ENCODE measurements around the gene SLC35F3. TPM values are rescaled to one million over a fixed set of nuclear protein-coding genes. Genes with fewer than 3 reads are reported as not detected.

The SLC35F3 gene
- total and polyA plus RNA-seq, 3 donors from 2014 or later, result 0.43 to 0.87 (median 0.47) TPM

- DNase-seq, result no peak
- Histone ChIP-seq H3K9me3 (no peaks in the 10 kb centered on the region), H3K4me1 (no peaks in the 10 kb centered on the region), H3K36me3 (ENCODE audit: low read depth, missing control alignments) (no peaks in the 10 kb centered on the region), H3K27me3 (no peaks in the 10 kb centered on the region), H3K4me3 (no peak overlapping the region), H3K27ac (no peak overlapping the region)
- intact Hi-C loops (cut with DNase I; ENCODE audit: low total_unique reads), result no loop called here
- TF ChIP-seq POLR2A (IDR thresholded peaks at IDR 0.05) (no peak), CTCF (IDR thresholded peaks at IDR 0.05) (no peak)
- 76% methylated on average over 4 of the region's 4 CpGs for WGBS, 2 donors
Observed at GRCh38 chr1:233873666-233874065, 30.8 kb upstream of the SLC35F3 start.

- H3K27ac ChIP-seq, result no peak overlapping the region
- no peaks in the 10 kb centered on the region for H3K4me1 ChIP-seq
- H3K4me3 ChIP-seq, result no peak overlapping the region
- no peak for TF ChIP-seq POLR2A (IDR thresholded peaks at IDR 0.05)
- no peak for TF ChIP-seq CTCF (IDR thresholded peaks at IDR 0.05)
- intact Hi-C loops (cut with DNase I; ENCODE audit: low total_unique reads), result no loop called here
- H3K9me3 ChIP-seq, result no peaks in the 10 kb centered on the region
- no peak for DNase-seq
- no peaks in the 10 kb centered on the region for H3K36me3 ChIP-seq (ENCODE audit: low read depth, missing control alignments)
- H3K27me3 ChIP-seq, result no peaks in the 10 kb centered on the region
- 84 to 90% methylated on average over 3 of the region's 3 CpGs for WGBS, 2 donors
Observed at GRCh38 chr1:233879841-233880240, 24.6 kb upstream of the SLC35F3 start.

- H3K36me3 ChIP-seq (ENCODE audit: low read depth, missing control alignments), result no peaks in the 10 kb centered on the region
- DNase-seq, result no peak
- no peak overlapping the region for H3K27ac ChIP-seq
- WGBS, 2 donors, result 65 to 79% methylated on average over 3 of the region's 3 CpGs
- TF ChIP-seq CTCF (IDR thresholded peaks at IDR 0.05) (no peak), POLR2A (IDR thresholded peaks at IDR 0.05) (no peak)
- no peak overlapping the region for H3K4me3 ChIP-seq
- intact Hi-C loops (cut with DNase I; ENCODE audit: low total_unique reads), result no loop called here
- H3K9me3 ChIP-seq, result no peaks in the 10 kb centered on the region
- no peaks in the 10 kb centered on the region for H3K4me1 ChIP-seq
- no peaks in the 10 kb centered on the region for H3K27me3 ChIP-seq
Observed at GRCh38 chr1:233883671-233884070, 20.8 kb upstream of the SLC35F3 start.

GRCh38 chr1:233884461-233885151 is 19.9 kb upstream of the SLC35F3 start:
- H3K27me3 ChIP-seq, result no peaks in the 10 kb centered on the region
- H3K4me3 ChIP-seq, result no peak overlapping the region
- H3K27ac ChIP-seq, result no peak overlapping the region
- WGBS, 2 donors, result 66 to 72% methylated on average over 5 of the region's 5 CpGs
- H3K4me1 ChIP-seq, result no peaks in the 10 kb centered on the region
- intact Hi-C loops (cut with DNase I; ENCODE audit: low total_unique reads), result no loop called here
- no peaks in the 10 kb centered on the region for H3K36me3 ChIP-seq (ENCODE audit: low read depth, missing control alignments)
- TF ChIP-seq CTCF (IDR thresholded peaks at IDR 0.05), result no peak
- TF ChIP-seq POLR2A (IDR thresholded peaks at IDR 0.05), result no peak
- H3K9me3 ChIP-seq, result no peaks in the 10 kb centered on the region
- DNase-seq, result no peak
